NCI-H510A treated with DMSO at 0.1 percent for 48 hours (cell line): Measurements from ENCODE around the gene SHFL.

Experiments
- DNase-seq: peaks from one replicate; lab custom pipeline; 2025; lab: John Stamatoyannopoulos, UW

Gene SHFL

DNA sequence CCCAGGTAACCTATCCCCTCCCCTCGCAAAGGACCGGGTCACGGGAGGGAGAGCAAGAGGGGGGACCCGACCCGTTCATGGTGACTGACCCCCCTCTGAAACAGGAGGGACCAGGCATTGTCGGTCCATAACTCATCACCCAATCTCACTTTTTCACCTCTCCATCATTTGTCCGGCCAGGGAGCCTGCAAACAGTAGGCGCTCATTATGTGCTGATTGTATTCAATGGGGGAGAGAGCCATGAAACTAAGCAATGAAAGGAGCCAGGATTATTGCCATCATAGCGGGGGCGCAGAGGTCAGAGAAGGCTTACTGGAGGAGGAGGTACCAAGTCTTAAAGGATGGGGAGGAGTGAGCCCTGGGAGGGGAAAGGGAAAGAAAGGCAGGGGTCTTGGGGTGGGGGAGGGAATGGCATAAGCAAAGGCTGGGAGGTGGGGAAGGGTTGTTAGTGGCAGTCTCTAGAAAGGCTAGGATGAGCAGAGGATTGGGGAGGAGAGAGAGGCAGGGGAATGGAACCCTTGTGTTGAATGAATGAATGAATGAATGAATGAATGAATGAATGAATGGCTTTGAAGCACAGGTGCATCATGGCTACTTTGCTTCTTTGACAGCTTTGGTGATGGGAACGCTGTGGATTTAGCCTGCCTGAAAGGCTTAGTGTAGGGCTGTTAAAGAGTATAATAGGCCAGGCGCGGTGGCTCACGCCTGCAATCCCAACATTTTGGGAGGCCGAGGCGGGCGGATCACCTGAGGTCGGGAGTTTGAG, 1.4 kb downstream of the SHFL start:
- no peak for DNase-seq

GRCh38 chr19:10088949-10089554, 2.9 kb downstream of the SHFL start:
- no peak for DNase-seq

DNA sequence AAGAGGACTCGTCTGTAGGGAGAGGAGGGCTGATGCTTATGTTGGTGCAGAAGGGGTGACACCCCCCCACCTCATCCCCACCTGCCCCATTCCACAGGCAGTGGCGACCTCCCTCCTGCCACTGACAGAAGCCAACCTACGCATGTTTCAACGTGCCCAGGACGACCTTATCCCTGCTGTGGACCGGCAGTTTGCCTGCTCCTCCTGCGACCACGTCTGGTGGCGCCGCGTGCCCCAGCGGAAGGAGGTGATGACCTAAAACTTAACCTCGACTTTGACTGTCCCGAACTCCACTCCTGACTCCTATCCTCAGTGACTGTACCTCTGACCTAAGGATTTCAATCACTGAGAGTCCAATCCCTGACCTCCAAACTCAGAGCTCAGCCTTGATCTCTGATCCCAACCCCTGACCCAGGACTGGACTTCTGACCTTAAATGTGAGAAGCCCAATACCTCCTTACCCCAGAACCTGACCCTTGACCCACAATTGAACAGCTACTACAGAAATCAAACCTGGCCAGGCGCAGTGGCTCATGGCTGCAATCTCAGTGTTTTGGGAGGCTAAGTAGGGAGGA, 3.8 kb downstream of the SHFL start:
- no peak for DNase-seq

GRCh38 chr19:10091370-10091687, 5.2 kb downstream of the SHFL start:
- no peak for DNase-seq

DNA sequence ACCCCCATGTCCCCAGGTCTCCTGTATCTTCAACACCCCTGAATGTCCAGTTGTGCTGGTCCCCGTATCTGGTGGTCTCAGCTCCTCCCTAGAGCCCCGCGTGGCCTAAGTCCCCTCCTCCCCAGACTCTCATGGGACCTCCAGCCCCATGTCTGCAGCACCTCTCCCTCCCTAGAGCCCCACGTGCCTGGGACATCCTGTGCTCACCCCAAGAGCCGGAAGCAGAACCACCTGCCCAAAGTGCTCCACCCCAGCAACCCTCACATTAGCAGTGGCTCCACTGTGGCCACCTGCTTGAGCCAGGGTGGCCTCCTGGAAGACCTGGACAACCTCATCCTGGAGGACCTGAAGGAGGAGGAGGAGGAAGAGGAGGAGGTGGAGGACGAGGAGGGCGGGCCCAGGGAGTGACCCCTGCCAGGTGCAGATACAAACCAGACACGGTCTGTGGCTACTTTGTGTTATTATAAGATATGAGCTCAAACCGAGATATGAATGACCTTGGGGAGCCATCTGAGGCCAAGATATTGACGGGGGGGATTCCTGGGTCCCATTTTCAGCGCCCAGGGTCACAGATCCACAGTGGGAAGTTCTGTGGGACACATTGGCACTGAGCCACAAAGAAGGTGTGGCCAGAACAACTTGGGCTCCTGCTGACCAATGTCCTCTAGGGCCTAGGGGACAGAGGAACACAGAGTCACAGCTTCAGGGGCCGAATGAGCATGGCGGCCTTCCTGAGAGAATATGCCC, 6.0 kb downstream of the SHFL start:
- DNase-seq, result no peak

GRCh38 chr19:10092648-10093294, 6.7 kb downstream of the SHFL start:
- DNase-seq, result no peak

- no peak for DNase-seq
Observed at GRCh38 chr19:10093295-10094186, 7.4 kb downstream of the SHFL start.

DNA sequence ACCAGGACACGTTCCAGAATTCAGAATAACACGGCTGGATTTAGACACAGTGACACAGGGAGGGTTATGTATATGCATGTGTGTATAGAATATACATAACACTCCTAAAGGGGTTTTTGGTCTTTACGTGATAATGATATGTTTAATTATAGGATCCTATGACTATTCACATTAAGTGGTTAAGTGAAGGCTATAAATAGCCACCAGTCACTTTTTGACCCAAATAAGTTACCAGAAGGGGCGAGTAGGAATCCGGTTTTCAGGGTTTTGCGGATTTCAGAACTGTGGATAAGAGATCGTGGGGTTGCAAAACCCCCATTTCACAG, 9.5 kb downstream of the SHFL start:
- DNase-seq, result no peak

DNA sequence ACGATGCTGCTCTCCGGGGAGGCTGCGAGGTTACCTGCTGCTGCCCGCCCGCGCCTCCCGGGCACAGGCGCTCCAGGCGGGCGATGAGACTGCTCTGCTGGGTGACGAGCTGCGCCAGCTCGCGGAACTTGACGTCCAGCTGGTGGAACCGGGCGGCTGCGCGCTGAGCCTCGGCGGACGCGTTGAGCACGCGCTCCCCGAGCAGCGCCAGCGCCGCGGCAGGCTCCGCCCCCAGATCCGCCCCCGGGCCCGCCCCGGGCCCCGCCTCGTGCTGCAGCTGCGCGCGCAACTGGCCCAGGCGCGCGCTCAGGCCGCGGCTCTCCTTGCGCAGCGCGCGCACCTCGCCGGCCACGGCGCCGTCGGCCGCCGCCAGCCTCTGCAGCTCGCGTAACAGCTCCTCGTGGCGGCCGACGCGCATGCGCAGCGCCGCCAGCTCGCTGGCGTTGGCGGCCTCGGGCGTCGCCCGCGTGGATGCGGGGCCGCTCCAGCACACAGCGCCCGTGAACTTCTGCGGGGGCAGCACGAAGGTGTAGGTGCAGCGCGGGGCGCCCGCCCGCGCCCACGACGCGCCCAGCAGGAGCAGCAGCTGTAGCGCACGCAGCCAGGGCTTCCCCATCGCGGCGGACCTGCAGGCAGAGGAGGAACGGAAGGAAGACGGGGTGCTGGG, 10.0 kb downstream of the SHFL start:
- DNase-seq, result peak; percentile 63

DNA sequence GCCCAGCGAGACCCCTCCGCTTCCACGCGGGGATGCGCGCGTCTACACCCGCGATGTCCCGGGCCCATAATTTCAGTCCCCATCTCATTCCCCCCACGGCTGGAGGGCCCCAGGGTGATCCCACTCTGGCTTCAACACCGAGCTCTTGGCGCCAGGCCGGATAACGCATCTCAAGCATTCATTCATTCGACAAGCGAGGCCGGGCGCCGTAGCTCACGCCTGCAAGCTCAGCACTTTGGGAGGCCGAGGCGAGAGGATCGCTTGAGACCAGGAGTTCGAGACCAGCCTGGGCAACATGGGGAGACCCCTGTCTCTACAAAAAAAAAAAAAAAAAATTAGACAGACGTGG, 10.5 kb downstream of the SHFL start:
- no peak for DNase-seq

GRCh38 chr19:10100163-10100785, 14.2 kb downstream of the SHFL start:
- DNase-seq, result no peak

- DNase-seq, result no peak
Observed at GRCh38 chr19:10102787-10103236, 16.7 kb downstream of the SHFL start.

DNA sequence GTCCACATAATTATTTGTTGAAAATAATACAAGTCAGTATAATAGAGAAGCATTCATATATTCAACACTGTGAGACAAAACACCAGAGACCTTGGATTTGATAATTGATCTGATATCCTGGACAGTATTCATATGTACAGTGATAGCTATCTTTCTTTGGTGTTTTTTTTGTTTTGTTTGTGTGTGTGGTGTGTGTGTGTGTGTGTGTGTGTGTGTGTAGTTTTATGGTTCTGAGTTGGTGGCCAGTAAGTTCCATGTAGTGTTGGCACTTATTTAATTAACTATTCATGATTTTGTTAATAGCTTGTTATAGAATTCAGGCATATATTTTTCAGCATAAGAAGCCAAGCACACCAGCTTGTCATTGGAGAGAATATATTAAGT, 18.0 kb downstream of the SHFL start:
- DNase-seq, result no peak

DNA sequence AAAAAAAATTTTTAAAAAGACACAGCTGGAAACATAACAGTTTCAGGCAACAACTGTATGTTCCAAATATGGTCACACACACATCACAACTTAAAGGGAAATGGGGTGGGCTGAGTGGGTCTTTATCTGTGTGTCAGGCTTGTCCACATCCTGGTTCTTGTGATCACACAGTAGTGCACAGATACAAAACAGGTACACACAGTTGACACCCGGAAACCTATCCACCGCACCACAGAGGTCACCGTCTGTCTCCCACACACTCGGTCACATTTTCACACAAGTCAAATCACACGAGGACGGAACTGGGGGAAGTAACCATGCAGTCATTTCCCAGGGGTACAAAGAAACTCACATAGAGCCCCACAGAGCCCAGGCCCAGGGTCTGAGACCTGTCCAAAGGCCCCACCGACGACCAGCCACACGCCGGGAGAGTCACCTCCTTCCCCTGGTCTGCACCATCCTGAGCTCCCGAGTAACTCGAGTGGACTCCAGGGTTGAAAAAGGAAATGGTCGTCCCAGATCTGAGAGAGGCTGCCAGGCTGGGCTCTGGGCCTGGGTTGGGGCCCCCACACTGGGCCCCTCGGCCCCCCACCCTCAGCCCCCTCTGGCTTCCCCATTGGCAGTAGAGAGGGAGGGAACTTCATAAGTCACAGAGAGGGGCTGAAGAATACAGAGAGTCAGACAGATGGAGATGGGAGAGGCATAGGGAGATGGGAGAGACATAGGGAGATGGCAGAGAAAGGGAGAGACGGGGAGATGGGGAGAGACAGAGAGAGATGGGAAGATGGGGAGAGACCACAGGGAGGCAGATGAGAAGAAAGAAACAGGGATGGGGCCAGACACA, 18.8 kb downstream of the SHFL start:
- no peak for DNase-seq

DNA sequence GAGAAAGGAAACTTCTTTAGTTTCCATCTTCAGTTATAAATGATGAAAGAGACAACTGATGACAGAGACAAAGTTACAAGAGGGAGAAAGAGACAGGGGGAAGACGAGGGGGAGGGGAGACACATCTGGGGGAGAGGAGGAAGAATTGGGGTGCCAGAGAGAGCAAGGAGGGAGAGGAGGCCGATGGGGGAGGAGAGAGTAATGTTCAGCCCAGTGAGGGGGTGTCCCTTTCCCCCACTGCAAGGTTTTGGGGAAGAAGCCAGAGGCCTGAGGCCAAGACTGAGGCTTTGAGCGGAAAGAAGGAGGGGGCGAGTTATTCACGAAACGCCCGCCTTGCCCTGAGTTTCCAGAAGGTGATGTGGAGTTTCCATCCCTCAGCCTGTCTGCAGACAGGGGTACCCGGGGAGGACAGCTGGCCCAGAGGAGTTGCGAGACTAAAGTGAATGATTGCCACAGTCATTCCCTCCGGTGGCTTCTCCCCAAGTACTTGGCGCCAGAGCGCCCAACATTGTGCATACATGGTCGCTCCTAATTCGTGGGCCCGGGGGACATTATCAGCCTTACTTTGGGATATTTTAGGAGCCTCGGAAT, 19.5 kb downstream of the SHFL start:
- DNase-seq, result no peak

DNA sequence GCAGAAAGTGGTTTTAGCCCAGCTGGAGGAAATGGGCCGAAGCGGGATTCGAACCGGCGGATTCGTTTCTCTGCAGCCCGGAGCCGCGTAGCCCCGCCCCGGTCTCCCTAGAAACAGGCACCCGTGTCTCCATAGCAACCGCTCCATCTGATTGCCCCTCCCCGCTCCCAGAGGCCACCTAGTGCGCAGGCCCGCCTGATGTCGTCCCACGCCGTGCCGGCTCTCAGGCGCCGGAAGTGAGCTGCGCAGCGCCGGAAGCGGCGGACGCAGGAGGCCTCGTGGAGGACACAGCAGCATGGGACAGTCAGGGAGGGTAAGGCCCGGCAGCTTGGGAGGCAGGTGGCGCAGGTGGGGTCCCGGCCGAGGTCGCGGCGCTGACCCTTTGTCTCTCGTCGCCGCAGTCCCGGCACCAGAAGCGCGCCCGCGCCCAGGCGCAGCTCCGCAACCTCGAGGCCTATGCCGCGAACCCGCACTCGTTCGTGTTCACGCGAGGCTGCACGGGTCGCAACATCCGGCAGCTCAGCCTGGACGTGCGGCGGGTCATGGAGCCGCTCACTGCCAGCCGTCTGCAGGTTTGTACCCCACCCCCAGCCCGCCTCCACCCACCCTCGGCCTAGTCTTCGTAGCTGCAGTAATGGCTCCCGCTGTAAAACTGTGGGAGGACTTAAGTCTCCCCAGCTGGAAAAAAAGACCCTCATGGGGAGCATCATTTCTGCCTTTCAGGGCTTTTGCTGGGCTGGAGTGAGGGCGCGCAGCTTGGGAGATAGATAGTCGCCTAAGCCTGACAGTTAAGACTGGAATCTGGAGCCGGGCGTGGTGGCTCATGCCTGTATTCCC, 20.2 kb downstream of the SHFL start, which contains the start of gene PPAN:
Gene PPAN (plus strand): TSS at position 263 of the 837 bp plus-strand sequence. CDS start 33 bp downstream, at position 296.
- DNase-seq, result peak; percentile 93

DNA sequence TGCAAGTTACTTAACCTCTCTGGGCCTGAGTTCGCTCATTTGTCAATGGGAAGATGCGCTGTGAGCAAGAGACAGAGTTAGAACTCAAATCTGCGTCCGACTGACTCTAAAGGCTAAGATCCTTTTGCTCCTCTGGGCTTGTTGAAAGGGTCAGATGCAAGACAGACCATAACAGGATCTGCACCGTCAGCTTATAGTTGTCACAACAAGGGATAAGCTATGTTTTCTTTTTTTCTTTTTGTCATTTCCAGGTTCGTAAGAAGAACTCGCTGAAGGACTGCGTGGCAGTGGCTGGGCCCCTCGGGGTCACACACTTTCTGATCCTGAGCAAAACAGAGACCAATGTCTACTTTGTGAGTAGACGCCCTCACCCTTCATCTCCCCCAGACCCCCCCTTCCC, 21.1 kb downstream of the SHFL start:
- no peak for DNase-seq

GRCh38 chr19:10107817-10108367, 21.8 kb downstream of the SHFL start:
- no peak for DNase-seq
